Inflammatory macrophage treated with lipopolysaccharide for 4 hours (primary cell): ENCODE measurements around the gene ABHD12B.
"Not testable (repeated sequence)": the region's sequence is repeated elsewhere in the genome, so short reads cannot be mapped to it uniquely, and the experiment has no call there.

Experiments
- DNase-seq: peaks from one replicate; pipeline ENCODE4 v3.0.0-alpha.2; 2020

The ABHD12B gene

GRCh38 chr14:50839691-50840090 lies 32.2 kb upstream of the ABHD12B start:
- no peak for DNase-seq

- DNase-seq: no peak
Measured at GRCh38 chr14:50844391-50844790, 27.5 kb upstream of the ABHD12B start.

DNA sequence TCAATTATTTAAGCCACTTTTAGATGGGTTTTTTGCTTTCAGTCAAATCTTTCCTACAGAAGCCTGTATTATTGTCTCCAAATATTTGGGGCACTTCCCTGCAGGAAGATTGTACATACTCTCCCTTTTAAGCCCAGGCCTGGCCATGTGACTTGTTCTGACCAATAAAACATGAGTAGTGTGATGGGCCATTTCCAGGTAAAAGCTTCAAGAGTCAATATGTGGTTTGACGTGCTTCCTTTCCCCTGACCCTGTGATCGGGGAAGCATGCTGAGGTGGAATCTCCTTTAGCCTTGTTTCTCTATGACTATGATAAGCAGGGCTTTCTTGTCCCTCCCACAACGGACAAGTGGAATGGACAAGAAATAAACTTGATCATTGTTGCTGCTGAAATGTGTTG lies 26.7 kb upstream of the ABHD12B start:
- no peak for DNase-seq

GRCh38 chr14:50846226-50846880 lies 25.5 kb upstream of the ABHD12B start:
- DNase-seq: no peak

DNA sequence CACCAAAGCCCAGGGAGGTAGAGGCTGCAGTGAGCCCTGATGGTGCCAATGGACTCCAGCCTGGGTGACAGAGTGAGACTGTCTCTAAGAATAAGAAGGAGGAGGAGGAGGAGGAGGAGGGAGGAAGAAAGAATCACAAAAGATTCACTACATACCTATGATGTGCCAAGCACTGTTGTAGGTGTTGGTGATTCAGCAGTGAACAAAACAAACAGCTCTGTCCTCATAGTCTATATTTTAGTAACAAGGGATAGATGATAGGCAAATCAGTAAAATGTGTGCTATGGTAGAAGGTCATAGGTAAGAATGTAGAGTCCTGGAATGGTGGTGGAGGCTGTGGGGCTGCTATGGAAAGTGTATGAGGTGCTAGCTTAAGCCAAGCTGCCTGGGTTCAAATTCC lies 18.0 kb upstream of the ABHD12B start:
- no peak for DNase-seq

DNA sequence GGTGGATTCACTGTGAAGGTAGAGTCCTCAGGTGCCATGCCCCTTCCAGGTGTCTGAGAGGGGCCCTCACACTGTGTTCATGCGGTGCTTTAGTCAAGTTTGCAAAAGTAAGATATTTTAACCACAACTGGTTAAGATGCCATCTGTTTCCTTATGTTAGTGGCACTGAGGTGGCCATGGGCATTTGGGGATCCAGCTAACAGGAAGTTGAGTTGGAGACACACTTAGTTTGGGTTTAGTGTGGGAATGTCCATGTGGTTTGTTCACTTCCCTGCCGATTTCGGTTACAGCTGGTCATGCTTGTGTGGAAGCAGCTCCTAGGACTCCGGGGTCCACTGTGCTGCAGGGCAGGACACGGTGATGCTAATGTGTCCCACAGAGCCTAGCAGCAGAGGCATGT lies 17.3 kb upstream of the ABHD12B start:
- no peak for DNase-seq

GRCh38 chr14:50855558-50855957 lies 16.3 kb upstream of the ABHD12B start:
- DNase-seq: no peak

DNA sequence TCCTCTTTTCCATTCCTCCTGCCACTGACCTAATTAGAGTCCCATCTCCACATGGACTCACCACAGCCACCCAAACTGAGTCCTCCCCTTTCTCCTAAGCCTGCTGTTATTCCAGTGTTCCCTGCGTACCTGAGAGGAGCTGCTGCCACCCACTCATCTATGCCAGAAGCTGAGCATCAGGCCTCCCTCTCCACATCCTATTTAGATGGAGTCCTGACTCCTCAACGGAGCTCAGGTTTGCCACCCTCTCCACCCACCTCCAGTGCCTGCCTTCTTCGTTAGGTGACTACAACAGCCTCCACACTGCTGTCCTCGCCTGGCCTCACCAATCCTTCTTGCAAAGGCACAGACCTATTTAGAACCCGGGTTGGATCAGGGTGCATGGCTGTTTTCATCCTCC lies 15.2 kb upstream of the ABHD12B start:
- no peak for DNase-seq

DNA sequence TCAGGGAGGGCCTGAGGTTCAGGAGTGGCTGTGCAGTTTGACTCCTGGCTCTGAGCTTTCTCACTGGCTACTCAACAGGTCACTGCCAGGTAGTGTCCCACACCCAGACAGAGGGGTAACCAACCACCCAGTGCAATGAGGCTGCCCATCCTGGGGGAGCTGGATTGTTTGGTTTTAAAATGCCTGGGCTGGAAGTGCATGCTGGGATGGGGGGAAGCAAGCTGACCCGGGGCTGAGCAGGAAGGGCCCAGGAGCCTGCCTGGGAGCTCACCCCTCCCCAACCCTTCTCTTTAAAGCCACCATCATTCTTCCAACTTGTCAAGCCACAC lies 12.6 kb upstream of the ABHD12B start:
- no peak for DNase-seq

DNA sequence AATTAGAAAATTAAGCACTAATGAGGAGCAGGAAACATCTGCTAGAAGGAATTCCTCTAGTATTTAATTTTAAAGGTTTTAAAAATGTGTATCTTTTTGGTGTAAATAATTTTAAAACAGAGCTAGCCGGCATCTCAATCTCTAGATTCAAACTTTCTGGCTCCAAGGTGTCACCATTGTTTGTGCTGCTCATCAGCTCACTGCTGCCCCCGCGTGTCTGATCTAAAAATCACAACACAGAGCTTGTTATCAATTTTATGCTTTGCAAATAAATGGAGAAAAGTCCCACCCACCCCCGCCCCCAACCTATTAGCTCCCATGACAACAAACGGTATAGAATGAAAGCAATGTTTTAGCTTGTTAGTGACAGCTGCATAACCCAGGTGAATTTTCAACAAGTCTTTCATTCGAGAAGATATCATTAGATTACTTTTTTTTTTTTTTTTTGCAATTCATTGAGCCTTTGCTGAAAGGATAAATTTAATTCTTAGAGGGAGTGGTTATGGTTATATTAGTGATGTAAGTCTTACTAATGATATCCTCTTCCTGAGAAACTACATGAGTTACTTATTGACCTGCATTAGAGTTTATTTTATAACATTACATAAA lies 11.3 kb upstream of the ABHD12B start:
- DNase-seq: peak; percentile 76

- DNase-seq: no peak
Measured at GRCh38 chr14:50862036-50862570, 9.8 kb upstream of the ABHD12B start.

GRCh38 chr14:50864237-50864636 lies 7.6 kb upstream of the ABHD12B start:
- no peak for DNase-seq

GRCh38 chr14:50864946-50865345 lies 6.9 kb upstream of the ABHD12B start:
- no peak for DNase-seq

DNA sequence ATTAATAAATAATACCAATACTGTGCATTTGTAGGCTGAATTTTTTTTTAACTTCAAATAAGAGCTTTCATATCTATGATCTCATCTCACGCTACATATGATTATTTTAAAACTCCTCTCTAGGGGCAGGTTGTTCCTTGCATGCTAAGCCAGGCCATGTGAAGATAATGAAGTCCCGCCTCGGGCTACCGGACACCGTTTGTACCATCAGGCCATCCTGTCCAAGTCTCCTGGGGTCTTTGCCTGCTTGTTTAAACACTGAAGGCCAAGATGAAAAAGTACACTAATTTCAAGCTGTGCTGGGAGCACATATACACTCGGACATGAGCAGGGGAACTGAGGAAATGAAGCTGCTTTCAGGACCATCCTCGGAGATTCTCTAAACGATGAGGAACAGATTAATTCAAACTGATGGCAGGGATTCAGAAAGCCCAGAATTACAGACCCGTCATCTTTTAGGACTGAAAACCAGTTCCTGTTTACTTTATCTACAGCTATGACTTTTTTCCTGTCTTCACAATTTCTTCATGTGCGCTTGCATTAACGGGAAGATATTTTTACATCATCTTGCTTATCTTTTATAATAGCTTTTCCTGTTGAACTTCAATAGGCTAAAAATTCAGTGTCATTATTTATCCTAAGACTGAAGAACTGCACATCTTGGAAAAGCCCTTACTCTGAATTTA lies 6.3 kb upstream of the ABHD12B start:
- DNase-seq: peak; percentile 53

- peak; percentile 9 for DNase-seq
Measured at GRCh38 chr14:50871228-50871627, 625 bp upstream of the ABHD12B start.

DNA sequence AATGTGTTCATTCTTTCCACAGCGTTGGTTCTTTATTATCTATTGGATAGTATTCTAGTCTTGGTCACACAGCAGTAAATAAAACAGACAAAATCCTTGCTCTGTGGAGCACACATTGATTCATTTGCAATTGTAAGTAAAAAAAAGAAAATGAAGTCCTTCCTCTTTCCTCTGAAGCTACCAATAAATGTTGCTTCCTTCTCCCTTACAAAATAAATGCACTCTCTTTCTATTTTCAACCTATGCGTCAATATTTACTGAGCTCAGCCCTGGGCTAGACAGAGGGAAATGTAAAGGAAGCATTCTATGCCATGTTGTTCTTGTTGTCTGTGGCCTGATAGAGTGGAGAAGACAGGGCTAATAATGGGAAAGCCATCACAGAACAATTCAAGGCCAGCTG lies 2.9 kb downstream of the ABHD12B start:
- DNase-seq: peak; percentile 72

DNA sequence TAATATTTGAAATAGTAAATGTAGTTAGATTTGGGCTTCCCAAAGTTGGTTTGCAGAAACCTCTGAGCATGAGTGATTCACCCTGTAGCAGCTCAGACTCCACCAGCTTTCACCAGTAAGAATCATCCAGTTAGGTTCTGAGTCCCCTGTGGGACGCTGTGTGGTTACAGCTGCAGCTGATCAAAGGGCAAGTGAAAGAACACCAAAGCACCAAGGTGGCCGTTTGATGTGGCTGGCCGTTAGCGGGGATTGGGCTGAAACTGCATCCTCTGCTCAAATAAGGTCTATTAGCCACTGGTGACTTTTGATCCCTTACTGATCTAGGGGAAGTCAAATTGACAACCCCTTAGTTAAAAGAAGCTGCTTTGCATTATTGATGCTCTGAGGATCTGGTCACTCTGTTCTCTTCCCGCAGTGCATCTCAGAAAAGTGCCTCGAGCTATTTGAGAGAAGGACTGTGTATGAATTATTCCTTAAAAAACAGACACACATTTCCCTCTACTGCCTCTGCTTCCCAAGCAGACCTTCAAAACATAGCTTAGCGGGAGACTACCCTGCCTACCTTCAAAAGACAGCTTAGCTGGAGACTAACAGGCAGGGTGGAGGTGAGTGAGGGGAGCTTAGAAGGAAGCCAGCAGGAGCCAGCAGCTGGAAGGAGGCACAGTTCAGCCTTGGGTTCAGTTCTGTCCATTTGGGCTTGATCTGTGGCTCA lies 3.7 kb downstream of the ABHD12B start:
- DNase-seq: no peak

DNA sequence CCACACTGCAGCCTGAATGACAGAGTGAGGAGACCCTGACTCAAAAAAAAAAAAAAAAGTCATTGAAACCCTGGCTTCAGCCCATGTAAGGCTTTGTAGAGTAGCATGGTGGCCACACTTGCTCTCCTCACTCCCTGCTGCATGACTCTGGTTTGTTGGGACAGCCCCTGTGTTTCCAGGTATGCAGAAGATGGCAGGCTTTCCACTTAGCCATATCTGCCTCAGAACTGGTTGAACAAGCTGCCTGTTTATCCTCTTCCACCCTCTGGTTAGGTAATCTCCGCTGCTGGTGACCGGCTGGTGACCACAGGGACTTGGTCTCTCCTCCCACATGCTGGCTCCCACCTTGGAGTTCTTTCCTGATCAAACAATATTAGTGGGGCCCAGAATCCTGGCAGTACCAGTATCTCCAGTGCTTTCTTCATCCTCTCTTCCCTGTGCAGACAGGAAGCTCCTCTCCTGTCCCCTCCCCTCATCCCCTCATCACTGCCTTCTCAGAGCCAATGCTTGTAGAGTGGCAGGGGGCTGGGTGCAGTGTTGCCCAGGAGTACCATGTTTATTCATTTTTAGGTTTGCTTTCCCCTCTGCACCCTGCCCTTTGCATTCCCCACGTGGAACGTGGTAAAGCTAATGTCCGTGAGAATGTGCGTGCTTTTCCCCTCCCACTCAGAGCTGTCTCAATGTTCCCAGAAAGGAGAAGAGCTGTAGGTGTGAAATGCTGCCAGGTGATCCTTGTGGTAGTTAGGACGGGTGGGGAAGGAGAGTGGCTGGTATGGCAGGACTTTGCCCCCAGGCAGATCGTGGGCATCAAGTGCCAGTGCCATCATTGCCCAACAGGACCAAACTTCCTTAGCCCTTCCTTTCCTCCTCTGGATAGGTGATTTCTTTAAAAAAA lies 11.3 kb downstream of the ABHD12B start:
- no peak for DNase-seq

GRCh38 chr14:50883827-50884197 lies 12.0 kb downstream of the ABHD12B start:
- DNase-seq: no peak

DNA sequence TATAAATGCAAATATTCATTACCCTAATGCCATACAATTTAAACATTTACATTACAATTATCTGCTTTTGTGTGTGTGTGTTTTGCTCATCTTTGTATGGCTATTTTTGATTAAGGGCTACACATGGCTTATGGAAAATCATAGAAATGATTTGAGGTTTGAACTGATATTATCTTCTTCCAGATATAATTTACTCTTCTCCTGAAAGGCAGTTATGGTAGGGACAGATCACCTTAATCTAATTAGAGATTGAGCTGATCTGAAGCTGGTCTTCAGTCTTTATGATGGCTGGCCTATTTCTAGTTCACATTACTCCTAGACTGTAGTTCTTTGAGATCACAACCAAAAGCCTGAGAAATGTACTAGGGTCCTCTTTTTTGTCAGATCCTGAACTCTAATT lies 15.6 kb downstream of the ABHD12B start:
- no peak for DNase-seq

DNA sequence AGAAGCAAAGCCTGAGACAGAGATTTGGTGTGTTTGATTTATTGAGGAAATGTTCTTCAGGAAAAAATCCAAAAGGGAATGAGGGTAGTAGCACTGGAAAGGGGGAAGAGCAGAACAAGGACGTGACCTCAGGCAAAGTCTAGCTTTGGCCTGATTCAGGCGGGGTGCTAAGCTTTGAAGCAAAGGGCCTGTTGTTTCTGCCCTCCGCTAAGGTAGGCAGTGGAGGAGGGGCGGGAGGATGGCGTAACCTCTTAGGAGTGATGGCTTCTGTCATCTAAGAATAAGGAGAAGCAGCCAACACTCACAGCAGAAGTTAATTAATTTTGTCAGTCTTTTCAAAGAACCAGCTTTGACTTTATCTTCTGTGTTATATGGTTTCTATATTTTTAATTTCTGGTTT lies 20.4 kb downstream of the ABHD12B start:
- no peak for DNase-seq

DNA sequence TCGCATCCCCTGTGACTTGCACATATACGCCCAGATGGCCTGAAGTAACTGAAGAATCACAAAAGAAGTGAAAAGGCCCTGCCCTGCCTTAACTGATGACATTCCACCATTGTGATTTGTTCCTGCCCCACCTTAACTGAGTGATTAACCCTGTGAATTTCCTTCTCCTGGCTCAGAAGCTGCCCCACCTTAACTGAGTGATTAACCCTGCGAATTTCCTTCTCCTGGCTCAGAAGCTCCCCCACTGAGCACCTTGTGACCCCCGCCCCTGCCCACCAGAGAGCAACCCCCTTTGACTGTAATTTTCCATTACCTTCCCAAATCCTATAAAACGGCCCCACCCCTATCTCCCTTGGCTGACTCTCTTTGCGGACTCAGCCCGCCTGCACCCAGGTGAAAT lies 24.6 kb downstream of the ABHD12B start:
- DNase-seq: not testable (repeated sequence)

DNA sequence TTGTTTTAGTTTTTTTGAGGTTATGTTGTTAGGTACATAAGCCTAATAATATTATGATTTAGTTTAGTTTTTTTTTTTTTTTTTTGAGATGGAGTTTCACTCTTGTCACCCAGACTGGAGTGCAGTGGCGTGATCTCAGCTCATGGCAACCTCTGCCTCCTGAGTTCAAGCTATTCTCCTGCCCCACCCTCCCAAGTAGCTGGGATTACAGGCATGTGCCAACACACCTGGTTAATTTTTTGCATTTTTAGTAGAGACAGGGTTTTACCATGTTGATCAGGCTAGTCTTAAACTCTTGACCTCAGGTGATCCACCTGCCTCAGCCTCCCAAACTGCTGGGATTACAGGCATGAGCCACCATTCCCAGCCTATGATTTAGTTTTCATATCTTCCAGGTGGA lies 25.2 kb downstream of the ABHD12B start:
- not testable (repeated sequence) for DNase-seq
